NCI-H460 (cell line): ENCODE measurements around the gene SLC11A2. TPM values are rescaled to one million over a fixed set of nuclear protein-coding genes. Genes with fewer than 3 reads are reported as not detected.
"Not testable (repeated sequence)": the region's sequence is repeated elsewhere in the genome, so short reads cannot be mapped to it uniquely, and the experiment has no call there.

ENCODE experiments used
- DNase-seq: peaks from one replicate; pipeline ENCODE4 v3.0.0-alpha.2; 2016; ENCODE audit warnings: low read depth; ENCODE audit errors: extremely low read depth
- small RNA-seq, 2 experiments: library from RNA; depleted of rRNA; stranded (forward); fragments of <200 nt; gene quantifications; one replicate each; pipeline ENCODE3, GENCODE V24; 2014
- total RNA-seq: library from RNA; depleted of rRNA; stranded (reverse); fragments of >200 nt; shearing (Covaris generic); gene quantifications from 2 replicates; pipeline ENCODE4 v1.2.3, GENCODE V29; 2014; rRNA removed

The SLC11A2 gene
- total RNA-seq, 1 experiment from 2014 or later = 54.2 TPM

DNA sequence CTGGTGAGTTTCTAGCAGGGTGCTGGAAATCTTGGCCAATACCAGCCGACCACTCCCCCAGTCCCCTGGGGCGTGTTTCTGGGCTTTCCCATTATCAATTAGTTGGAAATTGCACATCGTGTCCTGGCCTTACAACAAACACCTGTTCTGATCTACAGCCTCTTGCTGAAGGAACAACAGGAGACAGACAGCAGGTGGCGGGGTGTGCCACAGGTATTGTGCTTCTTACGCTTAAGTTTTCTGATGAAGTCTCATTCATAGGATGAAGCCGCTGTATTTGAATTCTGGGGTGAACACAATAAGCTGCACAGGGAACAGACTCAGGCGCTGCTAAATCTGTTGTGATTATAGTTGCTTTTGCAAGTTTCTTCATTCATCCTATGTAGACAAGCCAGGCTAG is 73.1 kb downstream of the SLC11A2 start:
- DNase-seq = no peak

- DNase-seq = no peak
Measured at GRCh38 chr12:50952510-50952909, 73.7 kb downstream of the SLC11A2 start, which contains the start of gene HIGD1C. TSS of gene HIGD1C (plus strand) at chr12:50952544. CDS start at chr12:50953999, 1,455 bp downstream.

- no peak for DNase-seq
Measured at GRCh38 chr12:50951112-50951511, 75.1 kb downstream of the SLC11A2 start.

- no peak for DNase-seq
Measured at GRCh38 chr12:50949801-50950302, 76.3 kb downstream of the SLC11A2 start.

DNA sequence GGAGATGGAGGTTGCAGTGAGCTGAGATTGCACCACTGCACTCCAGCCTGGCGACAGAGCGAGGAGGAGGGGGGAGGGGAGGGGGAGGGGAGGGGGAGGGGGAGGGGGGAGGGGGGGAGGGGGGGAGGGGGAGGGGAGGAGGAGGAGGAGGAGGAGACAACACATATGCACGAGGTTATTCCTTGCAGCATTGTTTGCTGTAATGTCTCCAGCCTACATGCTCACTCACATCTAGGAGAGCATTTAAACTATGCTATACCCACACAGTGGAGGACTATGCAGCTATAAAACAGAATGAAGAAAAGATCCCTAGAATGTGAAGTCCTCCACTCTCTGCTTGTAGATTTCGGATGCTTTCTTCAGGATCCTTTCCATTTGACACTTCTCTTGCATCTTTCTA is 77.4 kb downstream of the SLC11A2 start:
- no peak for DNase-seq

- no peak for DNase-seq
Measured at GRCh38 chr12:50947933-50948626, 78.1 kb downstream of the SLC11A2 start.

- no peak for DNase-seq
Measured at GRCh38 chr12:50937653-50938052, 88.5 kb downstream of the SLC11A2 start.

DNA sequence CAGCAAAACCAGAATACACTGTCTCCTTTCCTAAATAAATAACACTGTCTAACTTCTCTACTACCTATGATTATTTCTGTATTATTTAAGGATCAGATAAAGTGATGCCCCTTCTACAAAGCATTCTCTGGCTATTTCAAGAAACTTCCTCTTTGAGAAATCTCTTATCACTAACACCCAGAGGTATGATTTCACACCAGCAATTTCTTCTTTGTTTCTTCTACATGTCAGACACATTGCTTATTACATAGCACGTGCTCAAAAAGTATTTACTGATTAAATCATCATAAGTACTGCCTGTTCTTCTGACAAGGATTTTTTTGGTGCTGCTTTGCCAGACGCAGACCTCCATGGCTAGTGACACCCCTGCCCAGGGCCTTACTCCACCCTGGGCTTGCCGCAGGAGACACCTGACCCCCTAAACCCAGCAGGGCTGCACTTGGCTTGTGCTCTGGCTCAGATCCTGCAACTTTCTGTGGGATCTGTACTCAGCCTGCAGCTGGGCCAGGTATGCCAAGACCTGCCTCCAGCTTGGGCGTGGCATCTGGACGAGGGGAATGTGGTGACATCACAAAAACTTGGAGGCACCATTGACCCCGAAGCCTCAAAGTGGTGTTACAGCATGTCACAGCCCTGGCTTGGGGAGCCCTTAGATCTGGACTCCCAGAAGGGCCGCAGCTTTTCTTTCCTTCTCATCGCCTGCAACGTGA is 89.2 kb downstream of the SLC11A2 start:
- DNase-seq = no peak

GRCh38 chr12:50934981-50935807 is 91.0 kb downstream of the SLC11A2 start:
- DNase-seq = no peak

DNA sequence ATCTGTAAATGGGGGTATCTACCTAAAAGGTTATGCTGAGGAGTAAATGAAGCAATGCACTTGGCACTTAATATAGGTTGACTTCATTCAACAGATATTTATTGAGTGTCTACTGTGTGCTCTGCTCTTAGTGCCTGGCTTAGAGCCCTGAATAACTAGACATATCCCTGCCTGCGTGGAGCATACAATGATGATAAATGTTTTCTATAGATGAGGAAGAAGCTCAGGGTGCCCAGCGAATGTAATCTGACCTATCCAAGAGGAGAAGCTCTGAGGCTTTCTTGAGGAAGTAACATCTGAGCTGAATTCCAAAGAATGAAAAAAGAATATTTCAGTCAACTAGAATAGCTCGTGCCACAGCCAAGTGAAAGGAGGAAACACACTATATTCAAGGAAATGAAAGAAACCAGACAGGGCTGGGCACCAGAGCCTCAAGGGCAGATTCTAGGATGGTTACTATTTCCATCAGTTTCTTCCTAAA is 91.8 kb downstream of the SLC11A2 start:
- no peak for DNase-seq

- no peak for DNase-seq
Measured at GRCh38 chr12:50933459-50934124, 92.6 kb downstream of the SLC11A2 start.

DNA sequence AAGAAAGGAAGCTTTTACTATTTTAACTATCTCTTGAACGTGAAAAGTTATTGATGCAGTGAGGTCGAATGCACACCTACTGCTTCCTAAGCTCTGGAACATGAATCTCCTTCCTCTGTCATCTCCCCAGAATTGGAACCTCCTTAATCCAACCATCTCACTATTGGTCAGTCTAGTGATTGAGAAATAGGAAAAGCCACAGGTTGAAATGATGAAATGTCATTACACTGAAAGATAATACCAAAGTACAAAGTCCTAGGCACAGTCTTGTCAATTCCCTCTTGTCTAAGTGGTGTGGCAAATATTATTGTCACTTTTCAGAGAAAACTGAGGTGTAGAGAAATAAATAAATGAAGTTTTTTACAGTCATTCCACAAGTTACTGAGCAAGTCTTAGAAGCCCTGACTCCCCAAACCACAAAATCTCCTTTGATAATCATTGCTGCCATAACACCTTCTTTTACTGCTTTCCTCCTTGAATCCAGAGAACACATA is 93.3 kb downstream of the SLC11A2 start:
- DNase-seq = no peak

GRCh38 chr12:50930477-50930876 is 95.7 kb downstream of the SLC11A2 start:
- not testable (repeated sequence) for DNase-seq

DNA sequence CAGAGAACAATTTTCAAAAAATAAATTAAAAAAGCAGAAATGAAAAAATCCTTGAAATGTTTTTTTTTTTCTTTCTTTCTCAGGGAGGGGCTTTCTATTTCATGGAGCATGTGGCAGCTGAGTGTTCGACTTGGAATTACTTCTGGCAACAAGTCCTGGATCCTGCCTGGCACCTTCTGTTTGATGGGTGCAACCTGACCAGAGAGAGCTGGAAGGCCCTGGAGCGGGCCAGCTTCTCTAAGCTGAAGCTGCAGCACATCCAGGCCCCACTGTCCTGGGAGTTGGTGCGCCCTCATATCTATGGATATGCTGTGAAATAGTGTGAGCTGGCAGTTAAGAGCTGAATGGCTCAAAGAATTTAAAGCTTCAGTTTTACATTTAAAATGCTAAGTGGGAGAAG is 96.4 kb downstream of the SLC11A2 start:
- no peak for DNase-seq

Small RNAs within 50 kb of the gene (small RNA-seq; reads per million reads assigned to genes)
- 0 reads per million in 2 experiments for gene AC008121.1
- 0 reads per million in 2 experiments for gene RF00019
- 0 reads per million in 2 experiments for gene RNU6-1273P
- gene RNU6-87P = 0 reads per million in 2 experiments

Other genes with a start within 250 kb of the SLC11A2 start
- gene TMPRSS12, start 183.5 kb downstream of the SLC11A2 start, total RNA-seq = not detected in 2 replicates
- gene HIGD1C, start 73.8 kb downstream of the SLC11A2 start, total RNA-seq = not detected in 2 replicates
- 63.0 and 72.1 TPM in 2 replicates for gene LETMD1, start 21.9 kb upstream of the SLC11A2 start, total RNA-seq
- gene CSRNP2, start 57.2 kb upstream of the SLC11A2 start, total RNA-seq = 17.4 and 20.6 TPM in 2 replicates
- gene TFCP2, start 146.8 kb upstream of the SLC11A2 start, total RNA-seq = 10.2 and 13.7 TPM in 2 replicates
- gene POU6F1, start 191.7 kb upstream of the SLC11A2 start, total RNA-seq = 2.3 and 4.7 TPM in 2 replicates
- gene DAZAP2, start 212.4 kb upstream of the SLC11A2 start, total RNA-seq = 329 TPM in 2 replicates
- 12.3 TPM in 2 replicates for gene SMAGP, start 244.0 kb upstream of the SLC11A2 start, total RNA-seq